CD4-positive, CD25-positive, alpha-beta regulatory T cell (primary cell): Measurements from ENCODE around the gene SETBP1. TPM values are rescaled to one million over a fixed set of nuclear protein-coding genes. Genes with fewer than 3 reads are reported as not detected.

Experiments used
- ATAC-seq, 2 donors: fragments of 150-1000 bp; cut with Tn5 transposase; one replicate each; pipeline ENCODE4 v1.10.0; 2021; ENCODE audit warnings: low read depth in 2 of 2, moderate number of reproducible peaks in 2 of 2, moderate library complexity in 1 of 2
- DNase-seq, 3 donors: peaks; one replicate each; pipeline versions ENCODE4 v3.0.0 to v3.0.0-alpha.2; 2012 to 2022; ENCODE audit warnings: mixed read lengths in 1 of 3
- H3K27ac ChIP-seq: one replicate; pipeline ENCODE4 v1.7.0; 2013; ENCODE audit warnings: mild to moderate bottlenecking, low read length; ENCODE audit not compliant: insufficient read depth, poor library complexity, severe bottlenecking
- H3K27me3 ChIP-seq: one replicate; pipeline ENCODE4 v1.7.0; 2013; ENCODE audit warnings: low read length; ENCODE audit not compliant: control insufficient read depth, insufficient read depth
- H3K36me3 ChIP-seq: one replicate; pipeline ENCODE4 v1.7.0; 2013; ENCODE audit warnings: mild to moderate bottlenecking, low read length, moderate library complexity; ENCODE audit not compliant: control insufficient read depth, insufficient read depth
- H3K4me1 ChIP-seq: 2 replicates; pipeline ENCODE4 v1.7.0; 2013; ENCODE audit warnings: mild to moderate bottlenecking, low read length; ENCODE audit not compliant: insufficient read depth, control insufficient read depth, poor library complexity, severe bottlenecking
- H3K4me3 ChIP-seq: one replicate; pipeline ENCODE4 v1.7.0; 2013; ENCODE audit warnings: low read depth, mild to moderate bottlenecking, low read length, moderate library complexity
- H3K9me3 ChIP-seq, 2 experiments: 1 replicate in 1 of 2; 2 replicates in 1 of 2; pipeline ENCODE4 v1.7.0; 2013; ENCODE audit warnings: low read length in 2 of 2, mild to moderate bottlenecking in 1 of 2, moderate library complexity in 1 of 2; ENCODE audit not compliant: control insufficient read depth in 2 of 2
- H3K27ac Mint-ChIP-seq, 3 donors: one replicate each; pipeline ENCODE4 v1.8.0; 2020 to 2022; ENCODE audit warnings: mild to moderate bottlenecking in 3 of 3, mixed read lengths in 3 of 3, moderate library complexity in 2 of 3
- H3K27me3 Mint-ChIP-seq: one replicate; pipeline ENCODE4 v1.8.0; 2022; ENCODE audit warnings: mild to moderate bottlenecking, mixed read lengths
- H3K36me3 Mint-ChIP-seq: one replicate; pipeline ENCODE4 v1.8.0; 2020; ENCODE audit warnings: mixed read lengths
- H3K4me1 Mint-ChIP-seq, 4 donors: one replicate each; pipeline ENCODE4 v1.8.0; 2020 to 2022; ENCODE audit warnings: mixed read lengths in 4 of 4, mild to moderate bottlenecking in 1 of 4
- H3K4me3 Mint-ChIP-seq, 4 donors: one replicate each; pipeline ENCODE4 v1.8.0; 2020 to 2022; ENCODE audit warnings: mild to moderate bottlenecking in 4 of 4, mixed read lengths in 4 of 4, moderate library complexity in 3 of 4
- H3K9me3 Mint-ChIP-seq, 7 donors: one replicate each; pipeline ENCODE4 v1.8.0; 2020 to 2022; ENCODE audit warnings: mixed read lengths in 7 of 7, mild to moderate bottlenecking in 3 of 7, moderate library complexity in 2 of 7
- polyA plus RNA-seq, 4 donors: library from polyadenylated mRNA; unstranded; fragments of 300-500 nt; fragmentation: Illumina TruSeq; gene quantifications; one replicate each; pipeline ENCODE4 v1.2.3, GENCODE V29; 2021
- total RNA-seq: library from RNA; stranded (reverse); gene quantifications from one replicate; pipeline ENCODE4 v1.2.3, GENCODE V29; 2022

The SETBP1 gene
- total and polyA plus RNA-seq, 5 donors from 2014 or later: 0.32 to 1.6 (median 0.38) TPM; not detected in 2

- DNase-seq: no peak
Observed at GRCh38 chr18:45056926-45057325, 376.2 kb downstream of the SETBP1 start.

DNA sequence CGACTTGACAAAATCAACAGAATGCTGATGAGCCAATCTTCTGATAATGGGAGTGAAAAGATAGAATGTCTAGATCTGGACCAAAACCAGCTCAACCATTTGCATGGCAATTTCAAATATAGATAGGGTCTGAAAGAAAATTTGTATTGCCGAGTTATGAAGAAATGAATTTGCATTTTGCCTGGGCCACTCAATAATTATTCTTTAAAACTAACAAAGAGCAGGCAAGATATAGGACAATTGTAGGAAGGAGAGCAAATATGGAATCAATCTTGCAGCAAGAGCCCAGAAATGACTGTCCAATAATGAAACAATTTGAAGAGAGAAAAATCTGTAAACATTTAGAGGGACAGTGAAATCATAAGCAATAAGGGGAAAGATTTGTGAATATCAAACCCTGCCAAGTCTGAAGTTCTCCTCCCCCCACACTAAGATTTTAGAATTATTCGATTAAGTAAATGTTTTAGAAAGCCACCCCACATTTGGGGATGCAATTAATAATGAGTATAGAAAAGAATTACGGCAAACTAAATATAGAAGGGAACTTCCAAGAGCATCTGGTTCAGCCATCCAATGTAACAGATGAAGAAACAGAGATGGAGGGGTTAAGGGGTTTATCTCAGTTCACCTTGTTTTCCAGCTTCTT lies 377.4 kb downstream of the SETBP1 start:
- ATAC-seq (no peak), DNase-seq (no peak)
- H3K4me1 Mint-ChIP-seq: no peaks in the 10 kb centered on the region
- no peaks in the 10 kb centered on the region for H3K4me1 ChIP-seq
- H3K9me3 Mint-ChIP-seq: peaks cover 0 to 3% (median 0%) of the 10 kb centered on the region in 7 donors
- H3K9me3 ChIP-seq: no peaks in the 10 kb centered on the region
- no peaks in the 10 kb centered on the region for H3K27me3 Mint-ChIP-seq
- H3K27ac Mint-ChIP-seq: no peak overlapping the region
- H3K27me3 ChIP-seq: no peaks in the 10 kb centered on the region
- no peak overlapping the region for H3K27ac ChIP-seq
- H3K4me3 Mint-ChIP-seq: no peak overlapping the region
- H3K36me3 ChIP-seq: no peaks in the 10 kb centered on the region
- no peak overlapping the region for H3K4me3 ChIP-seq
- no peaks in the 10 kb centered on the region for H3K36me3 Mint-ChIP-seq

More at GRCh38 chr18:45056926-45057325, 376.2 kb downstream of the SETBP1 start:
- H3K27me3 Mint-ChIP-seq: no peaks in the 10 kb centered on the region
- Histone ChIP-seq H3K36me3 (no peaks in the 10 kb centered on the region), H3K4me1 (no peaks in the 10 kb centered on the region), H3K27me3 (no peaks in the 10 kb centered on the region), H3K4me3 (no peak overlapping the region), H3K9me3 (no peaks in the 10 kb centered on the region), H3K27ac (no peak overlapping the region)
- no peak overlapping the region for H3K27ac Mint-ChIP-seq
- no peaks in the 10 kb centered on the region for H3K9me3 Mint-ChIP-seq
- ATAC-seq: no peak
- H3K4me3 Mint-ChIP-seq: no peak overlapping the region
- no peaks in the 10 kb centered on the region for H3K36me3 Mint-ChIP-seq
- no peaks in the 10 kb centered on the region for H3K4me1 Mint-ChIP-seq

DNA sequence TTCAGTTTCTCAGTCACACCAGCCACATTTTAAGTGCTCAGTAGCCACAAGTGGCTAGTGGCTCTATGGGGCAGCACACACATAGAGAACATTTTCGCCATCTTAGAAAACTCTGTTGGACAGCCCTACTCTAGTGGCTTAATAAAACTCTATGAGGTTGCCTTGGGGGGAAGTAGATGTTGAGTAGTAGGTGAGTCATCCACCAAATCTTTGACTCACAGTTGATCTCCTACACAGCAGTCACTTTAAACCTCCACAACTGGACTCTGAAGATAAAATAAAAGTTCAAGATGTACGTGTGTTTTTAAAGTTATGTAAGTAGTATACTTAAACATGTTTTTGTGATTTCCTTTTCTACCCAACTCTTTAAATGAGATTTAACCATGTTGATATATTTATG lies 379.0 kb downstream of the SETBP1 start:
- no peak overlapping the region for H3K27ac Mint-ChIP-seq
- ATAC-seq (no peak), DNase-seq (no peak)
- Histone ChIP-seq H3K27ac (no peak overlapping the region), H3K4me1 (no peaks in the 10 kb centered on the region), H3K27me3 (no peaks in the 10 kb centered on the region), H3K4me3 (no peak overlapping the region), H3K9me3 (no peaks in the 10 kb centered on the region), H3K36me3 (no peaks in the 10 kb centered on the region)
- H3K36me3 Mint-ChIP-seq: no peaks in the 10 kb centered on the region
- H3K4me1 Mint-ChIP-seq: no peaks in the 10 kb centered on the region
- H3K9me3 Mint-ChIP-seq: peaks cover 0 to 3% (median 0%) of the 10 kb centered on the region in 7 donors
- H3K27me3 Mint-ChIP-seq: no peaks in the 10 kb centered on the region
- H3K4me3 Mint-ChIP-seq: no peak overlapping the region

- Mint-ChIP-seq H3K27ac (no peak overlapping the region), H3K36me3 (no peaks in the 10 kb centered on the region), H3K4me3 (no peak overlapping the region), H3K9me3 (peaks cover 0 to 3% (median 0%) of the 10 kb centered on the region in 7 donors), H3K27me3 (no peaks in the 10 kb centered on the region), H3K4me1 (no peaks in the 10 kb centered on the region)
- ATAC-seq (no peak), DNase-seq (no peak)
- Histone ChIP-seq H3K27me3 (no peaks in the 10 kb centered on the region), H3K4me1 (no peaks in the 10 kb centered on the region), H3K9me3 (no peaks in the 10 kb centered on the region), H3K36me3 (no peaks in the 10 kb centered on the region), H3K27ac (no peak overlapping the region), H3K4me3 (no peak overlapping the region)
Observed at GRCh38 chr18:45060102-45060501, 379.4 kb downstream of the SETBP1 start.

GRCh38 chr18:45061359-45061758 lies 380.7 kb downstream of the SETBP1 start:
- Histone ChIP-seq H3K27ac (no peak overlapping the region), H3K36me3 (no peaks in the 10 kb centered on the region), H3K27me3 (no peaks in the 10 kb centered on the region), H3K9me3 (no peaks in the 10 kb centered on the region), H3K4me1 (no peaks in the 10 kb centered on the region), H3K4me3 (no peak overlapping the region)
- Mint-ChIP-seq H3K27ac (no peak overlapping the region), H3K27me3 (no peaks in the 10 kb centered on the region), H3K4me1 (no peaks in the 10 kb centered on the region), H3K9me3 (peaks cover 0 to 3% (median 1%) of the 10 kb centered on the region in 7 donors), H3K36me3 (no peaks in the 10 kb centered on the region), H3K4me3 (no peak overlapping the region)
- ATAC-seq: no peak
- no peak for DNase-seq

DNA sequence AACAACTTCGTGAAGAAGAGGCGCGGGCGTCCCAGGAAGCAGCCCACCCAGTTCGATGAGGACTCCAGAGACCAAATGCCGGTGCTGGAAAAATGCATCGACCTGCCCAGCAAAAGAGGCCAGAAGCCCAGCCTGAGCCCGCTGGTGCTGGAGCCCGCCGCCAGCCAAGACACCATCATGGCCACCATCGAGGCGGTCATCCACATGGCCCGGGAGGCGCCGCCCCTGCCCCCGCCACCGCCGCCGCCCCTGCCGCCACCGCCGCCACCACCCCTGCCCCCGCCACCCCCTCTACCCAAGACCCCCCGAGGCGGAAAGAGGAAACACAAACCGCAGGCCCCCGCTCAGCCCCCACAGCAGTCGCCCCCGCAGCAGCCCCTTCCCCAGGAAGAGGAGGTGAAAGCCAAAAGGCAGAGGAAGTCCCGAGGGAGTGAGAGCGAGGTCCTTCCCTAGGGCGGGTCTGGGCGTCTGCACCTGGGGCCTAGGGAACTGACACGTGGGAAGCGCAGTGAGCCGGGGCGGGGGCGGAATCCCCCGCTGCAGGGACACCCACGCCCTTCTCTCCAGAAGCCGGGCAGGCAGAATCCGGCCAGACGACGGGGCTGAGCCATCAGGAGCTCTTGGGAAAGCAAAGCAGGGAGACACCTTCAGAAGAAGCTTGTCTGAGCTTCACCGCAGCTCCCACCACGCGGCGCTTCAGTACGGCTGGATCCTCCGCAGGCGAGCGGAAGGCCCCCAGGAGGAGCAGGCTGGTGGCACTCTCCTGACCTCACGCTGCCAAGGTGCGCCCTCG lies 382.8 kb downstream of the SETBP1 start:
- Mint-ChIP-seq H3K27ac (no peak overlapping the region), H3K36me3 (no peaks in the 10 kb centered on the region), H3K4me3 (no peak overlapping the region), H3K9me3 (peaks cover 0 to 3% (median 1%) of the 10 kb centered on the region in 7 donors), H3K4me1 (no peaks in the 10 kb centered on the region), H3K27me3 (no peaks in the 10 kb centered on the region)
- Histone ChIP-seq H3K27me3 (no peaks in the 10 kb centered on the region), H3K4me3 (no peak overlapping the region), H3K36me3 (no peaks in the 10 kb centered on the region), H3K9me3 (no peaks in the 10 kb centered on the region), H3K4me1 (no peaks in the 10 kb centered on the region), H3K27ac (no peak overlapping the region)
- ATAC-seq (no peak), DNase-seq (no peak)

DNA sequence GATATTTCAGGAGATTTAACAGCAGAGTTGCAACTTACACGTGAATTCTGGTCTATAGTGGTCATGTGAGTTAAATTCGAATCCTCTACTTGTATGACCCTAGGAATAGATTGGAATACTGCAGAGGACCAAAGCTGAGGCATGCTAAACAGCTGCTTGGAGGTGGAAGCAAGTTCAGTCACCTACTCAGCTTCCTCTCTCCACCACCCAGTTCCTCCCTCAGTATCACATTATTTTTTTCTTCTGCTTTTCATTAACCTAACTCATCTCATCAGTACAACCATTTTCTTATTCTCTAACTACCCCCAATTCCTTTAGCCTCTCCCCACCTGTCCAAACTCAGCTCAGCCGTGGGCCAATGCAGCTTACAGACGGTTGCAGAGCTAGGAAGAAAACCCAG lies 385.5 kb downstream of the SETBP1 start:
- no peak overlapping the region for H3K27ac Mint-ChIP-seq
- H3K27ac ChIP-seq: no peak overlapping the region

More for the DNA sequence above, 385.5 kb downstream of the SETBP1 start:
- Mint-ChIP-seq H3K4me1 (no peaks in the 10 kb centered on the region), H3K4me3 (no peak overlapping the region), H3K9me3 (peaks cover 0 to 3% (median 1%) of the 10 kb centered on the region in 7 donors), H3K36me3 (no peaks in the 10 kb centered on the region), H3K27me3 (no peaks in the 10 kb centered on the region)
- Histone ChIP-seq H3K36me3 (no peaks in the 10 kb centered on the region), H3K9me3 (no peaks in the 10 kb centered on the region), H3K4me3 (no peak overlapping the region), H3K27me3 (no peaks in the 10 kb centered on the region), H3K4me1 (no peaks in the 10 kb centered on the region)
- no peak for ATAC-seq
- DNase-seq: no peak
